Muscle layer of colon (tissue), 2 donors: ENCODE data around the gene CD99L2.

Experiments used
- H3K27ac ChIP-seq: one replicate; pipeline ENCODE4 v1.7.0; 2013; ENCODE audit warnings: low read depth, mild to moderate bottlenecking, low read length, moderate library complexity
- H3K27me3 ChIP-seq, 2 donors: one replicate each; pipeline ENCODE4 v1.7.0; 2013; ENCODE audit warnings: low read length in 2 of 2, mild to moderate bottlenecking in 2 of 2; ENCODE audit not compliant: insufficient read depth in 2 of 2, control insufficient read depth in 1 of 2
- H3K36me3 ChIP-seq: one replicate; pipeline ENCODE4 v1.7.0; 2013; ENCODE audit warnings: mild to moderate bottlenecking, low read length; ENCODE audit not compliant: insufficient read depth
- H3K4me1 ChIP-seq: one replicate; pipeline ENCODE4 v1.7.0; 2013; ENCODE audit warnings: mild to moderate bottlenecking, low read length; ENCODE audit not compliant: insufficient read depth
- H3K4me3 ChIP-seq, 2 donors: one replicate each; pipeline ENCODE4 v1.7.0; 2013; ENCODE audit warnings: low read length in 2 of 2, low read depth in 1 of 2, mild to moderate bottlenecking in 1 of 2, moderate library complexity in 1 of 2
- H3K9ac ChIP-seq: one replicate; pipeline ENCODE4 v1.7.0; 2013; ENCODE audit warnings: low read length
- H3K9me3 ChIP-seq: one replicate; pipeline ENCODE4 v1.7.0; 2013; ENCODE audit warnings: mild to moderate bottlenecking, low read length
- donor health status: abdominal sarcoma.
- donor health status: Adenocarcinoma of cecum.

The CD99L2 gene

DNA sequence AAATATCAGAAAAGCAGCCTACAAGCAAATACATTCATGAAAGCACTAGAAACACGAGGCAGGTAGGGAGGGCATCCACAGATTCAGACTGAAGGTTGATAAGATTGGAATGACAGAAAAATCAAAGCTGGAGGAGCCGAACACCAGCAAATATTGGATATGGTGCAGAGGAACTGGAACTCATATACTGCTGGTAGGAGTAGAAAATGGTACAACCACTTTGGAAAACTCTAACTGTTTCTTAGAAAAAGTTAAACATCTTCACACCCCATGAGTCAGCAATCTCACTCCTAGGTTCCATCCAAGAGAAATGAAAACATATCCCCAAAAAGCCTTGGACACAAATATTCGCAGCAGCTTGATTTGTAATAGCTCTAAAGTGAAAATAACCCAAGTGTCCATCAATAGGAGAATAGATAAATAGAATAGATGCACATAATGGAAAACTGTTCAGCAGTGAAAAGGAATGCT, 27.1 kb downstream of the CD99L2 start:
- H3K36me3 ChIP-seq, result no peaks in the 10 kb centered on the region
- peaks cover 31% of the 10 kb centered on the region for H3K4me1 ChIP-seq
- H3K9me3 ChIP-seq, result no peaks in the 10 kb centered on the region
- H3K27ac ChIP-seq, result no peak overlapping the region
- no peak overlapping the region for H3K4me3 ChIP-seq
- no peaks in the 10 kb centered on the region for H3K27me3 ChIP-seq
- H3K9ac ChIP-seq, result no peak overlapping the region

DNA sequence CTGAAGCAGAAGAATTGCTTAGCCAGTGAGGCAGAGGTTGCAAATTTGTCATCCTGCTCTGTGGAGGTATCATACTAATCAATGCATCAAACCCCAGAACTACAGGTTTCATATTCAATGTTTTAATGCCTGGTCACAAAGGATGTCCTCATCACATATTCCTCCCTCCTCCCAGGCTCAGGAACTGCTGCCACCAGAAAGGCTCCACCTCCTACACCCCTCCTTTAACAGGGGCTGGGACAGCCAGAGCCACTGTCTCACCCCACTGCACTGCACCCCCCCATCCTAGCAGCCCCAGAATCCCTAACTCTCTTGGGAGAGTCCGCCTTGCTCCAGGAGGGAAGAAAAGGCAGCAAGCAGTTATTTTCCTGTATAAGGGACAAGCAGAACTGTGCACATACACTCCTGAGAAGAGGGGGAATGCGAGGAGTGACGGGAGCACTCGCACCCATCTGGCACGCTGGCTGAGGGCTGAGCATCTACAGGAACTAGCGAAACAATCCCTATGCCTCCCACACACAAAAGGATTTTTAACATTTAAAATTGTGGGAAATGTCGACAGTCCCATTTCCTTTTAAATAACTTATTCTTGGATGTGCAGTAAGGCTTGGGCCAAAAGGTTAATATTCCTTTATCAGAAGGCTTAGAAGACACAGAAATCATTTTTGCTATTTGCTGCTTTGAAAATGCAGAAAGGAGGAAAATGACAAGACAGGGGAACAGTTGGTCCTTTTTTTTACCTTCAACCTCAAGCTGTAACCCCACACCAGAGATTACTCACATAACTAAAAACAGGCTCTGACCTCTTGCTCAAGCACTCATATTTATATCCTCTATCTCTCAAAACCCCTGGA, 27.8 kb downstream of the CD99L2 start:
- H3K4me3 ChIP-seq, result no peak overlapping the region
- H3K9me3 ChIP-seq, result no peaks in the 10 kb centered on the region
- H3K36me3 ChIP-seq, result no peaks in the 10 kb centered on the region
- no peaks in the 10 kb centered on the region for H3K27me3 ChIP-seq
- H3K27ac ChIP-seq, result no peak overlapping the region
- no peak overlapping the region for H3K9ac ChIP-seq
- peaks cover 31% of the 10 kb centered on the region for H3K4me1 ChIP-seq

DNA sequence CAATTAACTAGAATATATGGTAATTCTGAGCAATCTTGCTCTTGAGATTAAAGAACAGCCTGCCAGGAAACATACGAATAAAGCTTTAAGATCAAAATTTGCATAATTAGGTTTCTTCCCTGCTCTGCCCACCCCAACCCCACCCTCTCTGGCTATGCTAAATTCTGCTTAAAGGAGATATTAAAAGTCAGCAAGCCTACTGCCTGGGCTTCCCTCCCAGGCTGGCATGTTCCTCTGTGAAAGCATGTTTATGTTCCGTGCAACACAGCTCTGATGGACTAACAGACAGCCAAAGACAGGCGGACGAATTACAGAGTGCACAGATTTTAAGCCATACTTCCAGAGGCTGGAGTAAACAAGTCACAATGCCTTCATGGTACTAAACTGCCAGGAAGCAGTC, 28.4 kb downstream of the CD99L2 start:
- Histone ChIP-seq H3K36me3 (no peaks in the 10 kb centered on the region), H3K4me3 (no peak overlapping the region), H3K4me1 (peaks cover 31% of the 10 kb centered on the region), H3K9ac (no peak overlapping the region), H3K27ac (no peak overlapping the region), H3K27me3 (no peaks in the 10 kb centered on the region), H3K9me3 (no peaks in the 10 kb centered on the region)

DNA sequence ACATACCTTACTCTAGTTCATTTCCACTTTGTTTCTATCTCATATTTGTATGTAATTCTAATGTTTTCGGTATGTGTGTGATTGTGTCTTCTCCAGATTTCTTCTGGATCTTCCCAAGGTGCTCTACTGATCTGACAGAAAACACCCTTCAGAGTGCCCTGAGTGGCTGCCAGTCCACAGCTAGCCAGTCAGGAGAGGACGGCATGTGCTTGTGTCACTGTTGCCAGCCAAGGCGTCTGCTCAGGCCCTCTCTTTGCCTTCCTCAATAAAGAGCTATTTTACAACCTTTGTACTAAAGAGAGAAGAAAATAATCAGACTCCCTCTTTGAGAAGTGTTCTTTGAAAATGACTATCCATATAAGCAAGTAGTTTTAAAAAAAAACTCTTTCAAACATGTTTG, 29.0 kb downstream of the CD99L2 start:
- Histone ChIP-seq H3K9ac (no peak overlapping the region), H3K36me3 (no peaks in the 10 kb centered on the region), H3K4me1 (peaks cover 31% of the 10 kb centered on the region), H3K9me3 (no peaks in the 10 kb centered on the region), H3K4me3 (no peak overlapping the region), H3K27ac (no peak overlapping the region), H3K27me3 (no peaks in the 10 kb centered on the region)

DNA sequence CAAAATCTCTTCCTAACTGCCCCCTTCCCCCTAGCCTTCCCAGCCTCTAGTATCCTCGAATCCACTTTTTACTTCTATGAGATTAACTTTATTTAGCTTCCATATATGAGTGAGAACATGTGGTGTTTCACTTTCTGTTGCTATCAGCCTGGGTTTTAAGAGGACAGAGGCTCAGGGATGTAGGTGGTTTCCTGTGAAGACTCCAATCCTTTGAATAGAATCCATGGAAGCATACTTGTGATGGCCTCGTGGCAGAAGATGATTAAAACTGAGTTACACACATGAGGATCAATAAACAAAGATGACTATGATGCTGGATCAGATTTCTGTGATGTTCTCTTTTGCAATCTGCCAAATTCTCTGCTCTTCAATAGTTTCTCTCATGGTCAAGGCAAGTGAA, 29.8 kb downstream of the CD99L2 start:
- no peak overlapping the region for H3K9ac ChIP-seq
- H3K27me3 ChIP-seq, result no peaks in the 10 kb centered on the region
- H3K9me3 ChIP-seq, result no peaks in the 10 kb centered on the region
- H3K36me3 ChIP-seq, result no peaks in the 10 kb centered on the region
- H3K4me3 ChIP-seq, result no peak overlapping the region
- H3K4me1 ChIP-seq, result peaks cover 26% of the 10 kb centered on the region
- H3K27ac ChIP-seq, result no peak overlapping the region

DNA sequence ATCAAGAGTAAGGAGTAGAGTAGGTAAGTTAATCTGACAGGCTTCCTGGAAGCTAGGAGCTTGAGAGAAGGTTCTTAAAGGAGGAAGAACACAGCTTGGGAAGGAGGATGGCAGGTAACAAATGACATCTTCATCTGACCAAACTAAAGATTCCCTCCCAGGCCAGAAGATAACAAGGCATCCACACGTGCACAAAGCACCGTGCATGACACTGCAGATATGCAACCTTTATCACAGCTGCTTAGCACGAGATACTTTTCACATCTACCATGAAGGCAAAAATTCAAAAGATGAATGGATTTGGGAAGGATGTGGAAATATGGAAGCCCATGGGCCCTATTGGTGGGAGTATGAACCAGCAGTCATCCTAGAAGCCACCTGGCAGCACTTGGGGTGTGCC, 34.3 kb downstream of the CD99L2 start:
- no peaks in the 10 kb centered on the region for H3K27me3 ChIP-seq
- H3K27ac ChIP-seq, result no peak overlapping the region
- peaks cover 2% of the 10 kb centered on the region for H3K4me1 ChIP-seq
- no peak overlapping the region for H3K4me3 ChIP-seq
- H3K36me3 ChIP-seq, result no peaks in the 10 kb centered on the region
- no peak overlapping the region for H3K9ac ChIP-seq
- H3K9me3 ChIP-seq, result no peaks in the 10 kb centered on the region

DNA sequence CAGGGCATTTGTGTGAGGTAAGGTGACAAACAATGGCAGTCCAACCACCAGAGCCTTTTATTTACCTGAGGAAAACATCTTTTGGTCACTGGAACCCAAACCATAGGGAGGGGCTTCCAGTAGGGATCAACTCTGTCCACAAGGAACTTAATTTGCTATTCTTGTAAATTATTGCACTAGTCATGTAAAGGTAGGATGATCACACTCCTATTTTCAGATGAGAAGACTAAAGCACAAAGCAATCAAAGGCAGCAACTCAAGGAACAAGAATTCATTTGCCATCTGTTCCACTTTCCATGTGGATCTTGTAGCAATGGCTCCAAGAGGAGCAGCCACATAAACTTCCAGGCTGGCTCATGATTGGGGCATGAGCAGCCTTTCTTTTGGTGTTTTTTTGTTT, 35.3 kb downstream of the CD99L2 start:
- Histone ChIP-seq H3K27ac (no peak overlapping the region), H3K27me3 (no peaks in the 10 kb centered on the region), H3K9me3 (no peaks in the 10 kb centered on the region), H3K4me1 (no peaks in the 10 kb centered on the region), H3K4me3 (no peak overlapping the region), H3K9ac (no peak overlapping the region), H3K36me3 (no peaks in the 10 kb centered on the region)

DNA sequence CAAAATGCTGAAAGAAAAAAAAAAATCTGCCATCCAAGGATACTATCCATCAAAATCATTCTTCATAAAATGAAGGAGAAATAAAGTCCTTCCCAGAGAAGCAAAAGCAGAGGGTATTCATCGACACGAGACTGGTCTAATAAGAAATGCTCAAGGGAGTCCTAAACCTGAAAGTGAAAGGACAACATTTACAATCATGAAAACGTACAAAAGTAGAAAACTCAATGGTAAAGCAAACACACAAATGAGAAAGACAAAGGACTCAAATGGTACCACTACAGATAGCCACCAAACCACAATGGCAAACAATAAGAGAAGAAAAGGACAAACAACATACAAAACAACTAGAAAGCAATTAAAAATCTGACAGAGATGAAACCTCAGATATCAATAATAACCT, 41.0 kb downstream of the CD99L2 start:
- Histone ChIP-seq H3K27ac (no peak overlapping the region), H3K36me3 (no peaks in the 10 kb centered on the region), H3K4me3 (no peak overlapping the region), H3K9me3 (no peaks in the 10 kb centered on the region), H3K27me3 (no peaks in the 10 kb centered on the region), H3K4me1 (no peaks in the 10 kb centered on the region), H3K9ac (no peak overlapping the region)

DNA sequence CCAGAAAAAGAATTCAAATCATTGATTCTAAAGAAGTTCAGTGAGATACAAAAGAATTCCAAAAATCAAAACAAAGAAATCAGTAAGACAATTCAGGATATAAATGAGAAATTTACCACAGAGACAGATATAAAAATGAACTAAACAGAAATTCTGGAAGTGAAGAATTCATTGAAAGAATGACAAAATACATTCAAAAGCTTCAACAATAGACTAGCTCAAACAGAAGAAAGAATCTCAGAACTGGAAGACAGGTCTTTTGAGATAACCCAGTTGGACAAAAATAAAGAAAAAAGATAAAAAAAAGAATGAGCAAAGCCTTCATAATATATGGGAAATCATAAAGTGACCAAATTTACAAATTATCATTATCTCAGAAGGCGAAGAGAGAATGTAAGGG, 41.7 kb downstream of the CD99L2 start:
- H3K36me3 ChIP-seq, result no peaks in the 10 kb centered on the region
- no peak overlapping the region for H3K4me3 ChIP-seq
- H3K27me3 ChIP-seq, result no peaks in the 10 kb centered on the region
- H3K4me1 ChIP-seq, result no peaks in the 10 kb centered on the region
- no peak overlapping the region for H3K9ac ChIP-seq
- H3K27ac ChIP-seq, result no peak overlapping the region
- no peaks in the 10 kb centered on the region for H3K9me3 ChIP-seq

DNA sequence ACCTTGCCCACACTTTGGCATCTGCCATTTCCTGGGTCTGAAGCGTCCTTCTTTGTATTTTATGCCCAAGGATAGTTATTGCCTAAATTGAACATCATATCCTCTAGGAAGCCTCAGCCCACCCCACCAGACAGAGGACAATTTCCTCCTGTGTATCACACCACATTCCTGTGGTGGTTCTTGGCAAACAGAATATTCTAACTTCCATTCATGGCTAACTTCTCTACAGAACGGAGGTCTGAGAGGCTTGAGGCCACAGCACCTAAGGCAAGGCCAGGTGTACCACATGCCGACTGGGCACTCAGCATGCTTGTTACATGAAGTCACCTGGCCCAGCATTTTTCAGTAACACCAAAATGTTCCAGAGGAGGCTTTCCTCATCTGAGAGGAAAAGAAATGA, 42.4 kb downstream of the CD99L2 start:
- H3K27ac ChIP-seq, result no peak overlapping the region
- H3K4me1 ChIP-seq, result no peaks in the 10 kb centered on the region
- H3K27me3 ChIP-seq, result no peaks in the 10 kb centered on the region
- no peaks in the 10 kb centered on the region for H3K36me3 ChIP-seq
- no peak overlapping the region for H3K9ac ChIP-seq
- no peaks in the 10 kb centered on the region for H3K9me3 ChIP-seq
- H3K4me3 ChIP-seq, result no peak overlapping the region

DNA sequence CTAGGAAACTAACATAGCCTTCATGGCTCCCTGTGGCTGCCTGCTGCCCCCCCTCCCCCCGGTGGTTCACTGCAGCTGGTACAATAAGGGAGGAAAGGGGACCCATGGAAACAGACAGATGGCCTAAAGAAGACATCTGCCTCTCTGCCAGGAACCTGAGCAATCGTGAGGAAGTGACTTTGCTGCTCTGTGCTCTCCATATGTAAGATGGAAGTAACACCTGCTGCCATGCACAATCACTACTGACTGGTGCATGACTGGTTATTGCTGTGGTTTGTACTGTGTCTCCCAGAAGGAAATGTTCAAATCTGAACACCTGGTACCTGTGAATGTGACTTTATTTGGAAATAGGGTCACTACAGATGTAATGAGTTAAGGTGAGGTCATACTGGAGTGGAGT, 43.6 kb downstream of the CD99L2 start:
- Histone ChIP-seq H3K4me1 (no peaks in the 10 kb centered on the region), H3K9me3 (no peaks in the 10 kb centered on the region), H3K36me3 (no peaks in the 10 kb centered on the region), H3K27ac (no peak overlapping the region), H3K27me3 (no peaks in the 10 kb centered on the region), H3K4me3 (no peak overlapping the region), H3K9ac (no peak overlapping the region)
